Epidermal melanocyte (primary cell): Measurements from ENCODE around the gene SYCE3.

Source experiments
- DNase-seq: peaks from one replicate; pipeline ENCODE4 v3.0.0; 2011; ENCODE audit warnings: low spot score; ENCODE audit not compliant: insufficient read length

SYCE3 gene

GRCh38 chr22:50576806-50577696 lies 14.3 kb upstream of the SYCE3 start:
- DNase-seq: no peak

DNA sequence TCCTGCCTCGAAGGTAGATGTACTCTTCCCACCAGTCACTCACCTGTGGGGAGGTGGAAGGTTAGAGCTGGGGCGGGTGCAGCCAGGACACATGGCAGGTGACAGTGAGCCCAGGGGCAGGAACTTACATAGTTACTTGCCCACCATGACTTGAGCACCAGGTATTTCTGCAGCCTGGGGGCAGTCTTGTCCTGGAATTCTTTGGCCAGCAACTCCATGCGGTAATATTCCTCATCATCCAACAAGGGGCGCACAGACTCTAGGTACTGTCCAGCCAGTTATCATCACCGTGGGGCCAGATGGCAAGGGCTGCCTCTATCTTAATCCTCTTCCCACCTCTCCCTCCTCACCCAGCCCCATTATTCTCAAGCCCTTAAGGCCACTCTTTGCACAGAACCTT lies 13.4 kb upstream of the SYCE3 start:
- no peak for DNase-seq

GRCh38 chr22:50575426-50575941 lies 12.8 kb upstream of the SYCE3 start:
- no peak for DNase-seq

DNA sequence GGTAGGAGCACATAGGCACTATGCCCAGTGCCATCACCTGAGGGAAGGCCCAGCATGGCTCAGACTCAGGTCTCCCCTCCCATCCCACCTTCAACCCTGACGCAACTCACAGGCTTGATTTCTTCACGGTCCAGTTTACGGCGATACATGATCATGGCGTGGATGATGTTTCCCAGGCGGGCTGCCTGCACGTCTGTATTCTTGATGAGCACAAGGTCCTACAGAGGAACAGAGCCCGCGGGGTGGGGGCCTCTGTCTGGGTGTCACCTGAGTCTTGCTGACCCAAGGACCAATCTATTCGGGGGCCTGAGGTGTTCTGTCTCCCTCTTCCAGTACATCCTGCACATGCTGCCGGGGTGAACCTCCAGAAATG lies 11.7 kb upstream of the SYCE3 start:
- DNase-seq: no peak

DNA sequence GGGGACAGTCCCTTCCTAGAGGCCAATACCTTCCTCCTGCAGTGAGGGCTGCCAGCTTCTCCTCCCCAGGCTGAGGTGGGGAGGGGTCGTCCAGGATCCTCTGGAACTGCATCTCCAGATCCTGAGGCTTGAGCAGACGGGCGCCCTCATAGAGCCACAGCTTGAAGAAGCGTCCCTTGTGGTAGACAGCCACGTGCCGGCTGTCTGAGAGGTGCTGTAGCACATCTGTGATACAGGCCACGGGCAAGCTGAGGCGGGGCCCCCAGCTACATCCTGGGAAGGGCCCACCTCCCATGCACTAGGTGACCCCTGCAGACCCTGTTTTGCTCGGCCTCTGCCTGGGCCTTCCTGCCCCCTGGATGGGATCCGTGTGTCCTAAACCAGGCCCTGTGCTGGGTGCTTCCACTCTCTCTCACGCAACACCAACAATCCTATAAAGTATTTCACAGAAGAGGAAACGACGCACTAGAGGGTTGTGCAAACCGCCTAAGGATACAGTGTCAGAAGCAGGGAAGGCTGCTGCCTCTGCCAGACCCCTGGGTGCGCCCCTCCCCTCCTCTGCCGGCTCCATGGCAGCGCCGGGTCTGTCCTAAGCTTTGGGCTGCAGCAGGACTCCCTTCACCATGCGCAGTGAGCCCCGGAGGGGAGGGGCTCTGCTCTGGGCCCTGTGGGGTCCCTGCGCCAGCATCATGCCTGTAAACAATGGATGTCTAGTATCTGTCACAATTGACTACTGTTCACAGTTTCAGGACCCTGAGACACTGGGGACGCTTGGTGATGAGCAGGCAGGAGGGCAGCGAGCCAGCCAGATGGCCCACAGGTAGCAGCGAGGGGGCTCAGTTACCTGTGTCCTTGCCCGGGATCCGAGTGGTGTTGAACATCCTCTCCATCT lies 11.0 kb upstream of the SYCE3 start:
- DNase-seq: no peak

GRCh38 chr22:50572965-50573364 lies 10.2 kb upstream of the SYCE3 start:
- no peak for DNase-seq

DNA sequence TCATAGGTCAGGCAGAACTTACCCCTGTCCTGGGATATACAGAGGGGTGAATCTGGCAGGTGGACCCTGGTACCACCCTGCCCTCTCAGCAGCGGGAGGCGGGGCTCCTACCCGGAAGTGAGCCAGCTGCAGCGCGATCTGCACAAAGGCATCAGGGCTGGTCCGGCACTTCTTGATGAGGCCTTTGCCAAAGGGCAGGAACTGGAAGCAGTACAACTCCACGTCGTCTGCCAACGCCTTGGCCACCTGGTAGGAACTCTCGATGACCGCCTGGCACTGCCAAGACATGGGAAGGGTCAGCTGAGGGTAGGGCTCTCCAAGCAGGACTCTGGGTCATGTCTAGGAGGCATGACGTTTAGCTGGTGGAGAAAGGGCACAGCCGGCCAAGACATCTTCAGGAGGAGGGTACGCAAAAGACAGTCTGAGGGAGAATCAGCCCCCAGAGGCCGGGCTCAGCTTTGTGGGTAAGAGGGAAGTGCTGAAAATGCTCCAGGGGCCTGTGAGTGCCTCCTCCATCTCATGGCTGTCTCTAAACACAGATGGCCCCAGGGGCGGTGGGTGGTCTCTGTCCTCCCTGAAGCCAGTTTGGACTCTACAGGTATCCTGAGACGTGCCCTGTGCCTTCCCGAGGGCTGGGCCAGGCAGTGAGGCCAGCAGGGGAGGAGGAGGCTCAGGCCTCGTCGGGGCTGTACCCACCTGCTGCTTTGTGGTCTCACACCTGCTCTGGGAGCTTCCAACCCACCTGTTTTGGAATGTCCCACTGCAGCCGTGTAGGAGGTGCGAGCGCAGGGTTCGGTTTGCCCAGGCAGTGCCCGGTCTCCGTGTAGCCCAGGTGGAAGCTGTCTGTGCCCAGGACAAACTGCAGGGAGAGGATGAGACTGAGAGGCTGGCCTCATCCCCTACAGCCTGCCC lies 8.8 kb upstream of the SYCE3 start:
- DNase-seq: no peak

DNA sequence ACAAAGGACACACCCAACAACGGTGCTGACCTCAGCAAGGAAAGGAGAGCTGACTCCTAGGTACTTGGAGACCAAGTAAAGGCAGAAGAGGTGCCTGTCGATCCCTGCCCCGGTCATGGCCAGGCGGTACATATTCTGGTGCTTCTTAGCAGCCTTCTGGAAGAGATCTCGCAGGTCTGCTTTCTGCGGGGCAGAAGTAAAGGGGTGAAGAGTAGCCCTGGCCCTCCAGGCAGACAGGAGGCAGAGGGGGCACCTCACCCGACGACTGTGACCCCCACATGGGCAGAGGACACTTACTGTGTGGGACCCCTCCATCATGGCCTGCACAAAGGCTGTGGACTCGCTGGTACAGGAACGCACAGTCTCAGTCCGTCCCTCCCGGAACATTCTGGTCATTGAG lies 8.1 kb upstream of the SYCE3 start:
- DNase-seq: no peak

DNA sequence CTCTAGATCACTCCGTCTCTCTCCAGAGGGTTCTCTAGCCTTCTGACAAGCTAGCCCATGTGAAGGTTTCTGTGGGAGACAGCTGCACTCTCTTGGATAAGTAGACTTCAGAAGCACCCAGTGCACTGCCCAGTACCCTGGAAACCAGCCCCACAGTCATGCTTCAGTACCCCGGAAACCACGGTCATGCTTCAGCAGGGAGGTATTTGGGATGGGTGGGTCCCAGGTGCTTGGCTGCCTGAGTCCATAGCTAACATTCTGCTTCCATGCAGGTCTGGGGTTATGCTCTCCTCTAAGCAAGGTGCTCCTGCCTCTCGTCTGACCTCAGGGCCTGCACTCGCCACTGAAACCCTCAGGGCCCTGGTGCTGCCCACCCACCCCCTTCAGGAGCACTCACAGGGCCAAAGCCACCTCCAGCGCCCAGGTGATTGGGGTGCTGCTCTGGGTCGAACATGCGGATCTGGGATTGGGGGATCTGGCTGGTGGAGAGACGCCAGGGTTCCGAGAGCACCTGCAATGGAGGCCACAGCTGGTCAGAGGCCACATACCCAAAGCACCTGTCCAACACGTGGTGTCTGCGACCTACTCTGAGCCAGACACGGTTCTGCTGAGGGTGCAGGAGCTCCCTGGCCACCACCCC lies 7.3 kb upstream of the SYCE3 start:
- DNase-seq: no peak

- no peak for DNase-seq
Observed at GRCh38 chr22:50569041-50569459, 6.3 kb upstream of the SYCE3 start.

GRCh38 chr22:50568626-50569025 lies 5.9 kb upstream of the SYCE3 start:
- DNase-seq: no peak

- no peak for DNase-seq
Observed at GRCh38 chr22:50567721-50568252, 5.1 kb upstream of the SYCE3 start.

GRCh38 chr22:50564289-50564688 lies 1.6 kb upstream of the SYCE3 start:
- DNase-seq: no peak

DNA sequence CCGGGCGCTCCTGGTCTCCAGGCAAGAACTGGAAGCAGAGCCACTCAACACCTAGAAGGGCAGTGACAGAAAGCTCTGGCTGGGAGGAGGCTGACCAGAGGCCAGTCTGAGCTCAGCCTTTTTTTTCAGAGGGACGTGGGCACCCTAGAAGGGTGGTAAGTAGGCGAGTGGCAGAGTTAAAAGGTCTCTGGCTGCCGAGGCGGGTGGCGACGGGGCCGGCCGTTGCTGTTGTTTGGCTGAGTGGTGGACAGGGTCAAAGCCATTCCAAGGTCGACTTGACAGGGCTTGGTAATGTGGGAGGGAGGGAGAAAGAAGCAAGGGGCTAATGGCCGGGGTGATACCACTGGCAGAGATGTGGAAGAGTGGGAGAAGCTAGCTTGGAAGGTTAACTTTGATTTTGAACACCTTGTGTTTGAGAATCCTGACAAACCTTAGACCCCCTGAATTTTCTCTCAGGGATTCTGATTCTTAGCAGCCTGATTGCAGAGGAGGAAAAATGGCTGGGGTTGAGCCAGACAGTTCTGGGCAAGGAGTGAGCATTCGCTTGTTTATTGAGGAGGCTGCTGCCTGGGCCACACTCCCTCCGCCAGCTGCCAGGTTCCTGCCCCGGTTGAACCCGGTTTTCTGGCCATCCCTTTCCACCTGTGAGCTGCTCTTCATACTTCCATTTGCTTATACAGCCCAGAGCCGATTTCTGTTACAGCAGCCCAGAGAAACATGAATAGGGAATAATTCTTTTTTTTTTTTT lies 868 bp upstream of the SYCE3 start:
- DNase-seq: no peak

GRCh38 chr22:50561401-50562358 lies 1.0 kb downstream of the SYCE3 start:
- DNase-seq: no peak

- DNase-seq: no peak
Observed at GRCh38 chr22:50560034-50560433, 2.7 kb downstream of the SYCE3 start.

- no peak for DNase-seq
Observed at GRCh38 chr22:50556703-50557102, 6.0 kb downstream of the SYCE3 start.

DNA sequence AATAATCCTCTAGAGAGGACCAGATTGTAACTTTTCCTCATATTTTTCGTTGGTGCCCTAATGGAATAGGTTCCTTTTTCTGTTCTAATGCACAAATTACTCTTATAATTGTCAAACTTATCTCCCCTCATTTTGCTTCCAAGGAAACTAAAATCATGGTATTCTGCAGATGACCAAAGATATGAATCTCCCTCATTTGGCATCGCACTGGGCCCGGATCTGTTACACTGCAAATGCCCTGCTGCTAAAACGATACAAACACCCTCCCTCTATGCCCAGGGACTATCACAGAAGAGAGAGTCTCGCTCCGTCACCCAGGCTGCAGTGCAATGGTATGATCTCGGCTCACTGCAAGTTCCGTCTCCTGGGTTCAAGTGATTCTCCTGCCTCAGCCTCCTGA lies 9.4 kb downstream of the SYCE3 start:
- no peak for DNase-seq
